GM12873 (cell line): ENCODE measurements around the gene RNF123.

Source experiments
- CTCF ChIP-seq: IDR thresholded peaks from 2 replicates; pipeline ENCODE4 v1.5.1; 2012; ENCODE audit warnings: low read depth, mild to moderate bottlenecking, moderate library complexity, low read length, control low read depth; ENCODE audit not compliant: insufficient read depth; ENCODE audit errors: missing control alignments

RNF123 gene

GRCh38 chr3:49740427-49740826 lies 51.1 kb downstream of the RNF123 start:
- no peak for TF ChIP-seq CTCF

GRCh38 chr3:49745986-49746385 lies 56.6 kb downstream of the RNF123 start:
- no peak for TF ChIP-seq CTCF

- TF ChIP-seq CTCF = no peak
Measured at GRCh38 chr3:49747792-49748480, 58.6 kb downstream of the RNF123 start.

GRCh38 chr3:49750056-49750455 lies 60.7 kb downstream of the RNF123 start:
- no peak for TF ChIP-seq CTCF

- no peak for TF ChIP-seq CTCF
Measured at GRCh38 chr3:49751501-49751900, 62.1 kb downstream of the RNF123 start.

- no peak for TF ChIP-seq CTCF
Measured at GRCh38 chr3:49754536-49754935, 65.2 kb downstream of the RNF123 start.

- TF ChIP-seq CTCF = no peak
Measured at GRCh38 chr3:49756036-49756435, 66.7 kb downstream of the RNF123 start.
